HG02970 (cell line): ENCODE data around the gene FAR2.

Source experiments
- ATAC-seq: cut with Tn5 transposase; IDR thresholded peaks from one replicate; pipeline ENCODE4 v1.9.1; 2021; ENCODE audit warnings: mild to moderate bottlenecking, moderate library complexity, moderate number of reproducible peaks; ENCODE audit not compliant: unreplicated experiment, low FRiP score

The FAR2 gene

GRCh38 chr12:29200586-29200985 lies 51.5 kb downstream of the FAR2 start:
- no peak for ATAC-seq

- ATAC-seq, result no peak
Observed at GRCh38 chr12:29201296-29201695, 52.2 kb downstream of the FAR2 start.

- ATAC-seq, result no peak
Observed at GRCh38 chr12:29201746-29202145, 52.7 kb downstream of the FAR2 start.

GRCh38 chr12:29204521-29204920 lies 55.4 kb downstream of the FAR2 start:
- no peak for ATAC-seq

GRCh38 chr12:29207120-29207519 lies 58.0 kb downstream of the FAR2 start:
- ATAC-seq, result no peak

- ATAC-seq, result no peak
Observed at GRCh38 chr12:29208060-29208459, 59.0 kb downstream of the FAR2 start.

GRCh38 chr12:29208936-29209701 lies 60.0 kb downstream of the FAR2 start:
- no peak for ATAC-seq

GRCh38 chr12:29211696-29212095 lies 62.6 kb downstream of the FAR2 start:
- no peak for ATAC-seq

- no peak for ATAC-seq
Observed at GRCh38 chr12:29212682-29213403, 63.8 kb downstream of the FAR2 start.

GRCh38 chr12:29216266-29216665 lies 67.2 kb downstream of the FAR2 start:
- no peak for ATAC-seq

- no peak for ATAC-seq
Observed at GRCh38 chr12:29216797-29217575, 67.9 kb downstream of the FAR2 start.

- ATAC-seq, result no peak
Observed at GRCh38 chr12:29220632-29221336, 71.7 kb downstream of the FAR2 start.

GRCh38 chr12:29222200-29222599 lies 73.1 kb downstream of the FAR2 start:
- ATAC-seq, result no peak

- ATAC-seq, result no peak
Observed at GRCh38 chr12:29223426-29223825, 74.3 kb downstream of the FAR2 start.

- ATAC-seq, result no peak
Observed at GRCh38 chr12:29223956-29224543, 75.0 kb downstream of the FAR2 start.

- ATAC-seq, result no peak
Observed at GRCh38 chr12:29224572-29224971, 75.5 kb downstream of the FAR2 start.

- ATAC-seq, result no peak
Observed at GRCh38 chr12:29225834-29226233, 76.8 kb downstream of the FAR2 start.

- no peak for ATAC-seq
Observed at GRCh38 chr12:29226616-29227015, 77.5 kb downstream of the FAR2 start.

GRCh38 chr12:29228474-29229157 lies 79.5 kb downstream of the FAR2 start:
- no peak for ATAC-seq

GRCh38 chr12:29229158-29229505 lies 80.1 kb downstream of the FAR2 start:
- no peak for ATAC-seq
